HepG2 (cell line): ENCODE measurements around the gene CCL23. TPM values are rescaled to one million over a fixed set of nuclear protein-coding genes. Genes with fewer than 3 reads are reported as not detected.

ENCODE experiments used
- ATAC-seq: fragments of 200-7000 bp; cut with Tn5 transposase; 3 replicates; pipeline ENCODE4 v1.9.1; 2020; ENCODE audit warnings: mild to moderate bottlenecking, moderate library complexity
- BruUV-seq: library from RNA; stranded (reverse); fragments of 400-500 nt; replicated peaks from 2 replicates; lab custom pipeline; 2021; lab: Mats Ljungman, UMichigan
- CTCF ChIA-PET: fragments of 300-600 bp; formaldehyde crosslinking; extraction: SDS; loops from one replicate; lab custom pipeline; 2021; ENCODE audit warnings: low total read pairs, inconsistent platforms, low intra/inter-chr PET ratio; lab: Yijun Ruan, JAX
- POLR2A ChIA-PET: fragments of 350-600 bp; sonication (Branson Sonifier 250); formaldehyde crosslinking; loops from one replicate; lab custom pipeline; 2020; ENCODE audit warnings: antibody characterized with exemption, inconsistent platforms; lab: Yijun Ruan, JAX
- DNase-seq: peaks from one replicate; pipeline ENCODE4 v3.0.0-alpha.2; 2015; ENCODE audit warnings: low spot score
- FAIRE-seq: peaks from 3 replicates; lab custom pipeline; 2011; peaks lifted over from hg19 to GRCh38; lab: Jason Lieb, UNC
- H2AFZ ChIP-seq: one replicate; pipeline ENCODE4 v1.6.1; 2011; ENCODE audit warnings: low read length, inconsistent platforms
- H3K27ac ChIP-seq: fragments of 300-600 bp; 3 replicates; pipeline ENCODE4 v1.8.0; 2011; ENCODE audit warnings: mixed run types, mild to moderate bottlenecking, mixed read lengths, low read length, inconsistent platforms; ENCODE audit not compliant: insufficient read depth; ENCODE audit errors: extremely low read length
- H3K27me3 ChIP-seq, 2 experiments: fragments of 200-600 bp in 1 of 2; 2 replicates in 1 of 2; 3 replicates in 1 of 2; pipeline versions ENCODE4 v1.6.0 to v1.8.0; 2011; ENCODE audit warnings: low read length in 2 of 2, mild to moderate bottlenecking in 2 of 2, moderate library complexity in 2 of 2, inconsistent platforms in 1 of 2; ENCODE audit not compliant: insufficient read depth in 2 of 2, control insufficient read depth in 1 of 2
- H3K36me3 ChIP-seq, 2 experiments: fragments of 200-600 bp in 1 of 2; replicated peaks in 1 of 2; 2 replicates in 1 of 2; 3 replicates in 1 of 2; pipeline versions ENCODE4 v1.5.1 to v1.8.0; 2011; ENCODE audit warnings: low read length in 2 of 2, inconsistent platforms in 1 of 2; ENCODE audit not compliant: insufficient read depth in 2 of 2, control insufficient read depth in 1 of 2
- H3K4me1 ChIP-seq: 2 replicates; pipeline ENCODE4 v1.5.1; 2012; ENCODE audit warnings: low read length, inconsistent platforms; ENCODE audit not compliant: insufficient read depth
- H3K4me2 ChIP-seq: 2 replicates; pipeline ENCODE4 v1.6.0; 2011; ENCODE audit warnings: low read depth, low read length, inconsistent platforms
- H3K4me3 ChIP-seq, 3 experiments: fragments of 200-600 bp in 1 of 3; sonication (generic), shearing (Covaris generic) in 1 of 3; replicated peaks in 1 of 3; 2 replicates each; pipeline ENCODE4 v1.5.1; 2011 to 2016; ENCODE audit warnings: low read length in 3 of 3, inconsistent platforms in 2 of 3, low read depth in 2 of 3, mild to moderate bottlenecking in 2 of 3, control low read depth in 1 of 3, mixed read lengths in 1 of 3; ENCODE audit not compliant: insufficient read depth in 1 of 3
- H3K79me2 ChIP-seq: one replicate; pipeline ENCODE4 v1.6.1; 2011; ENCODE audit warnings: low read length, inconsistent platforms; ENCODE audit not compliant: insufficient read depth
- H3K9ac ChIP-seq: 2 replicates; pipeline ENCODE4 v1.6.0; 2011; ENCODE audit warnings: mild to moderate bottlenecking, low read depth, low read length, inconsistent platforms; ENCODE audit not compliant: insufficient read depth
- H3K9me3 ChIP-seq: 2 replicates; pipeline ENCODE4 v1.5.1; 2012; ENCODE audit warnings: mild to moderate bottlenecking, low read length
- H4K20me1 ChIP-seq: 2 replicates; pipeline ENCODE4 v1.6.0; 2011; ENCODE audit warnings: inconsistent platforms, mild to moderate bottlenecking, low read length, moderate library complexity; ENCODE audit not compliant: insufficient read depth
- EP300 ChIP-seq, 3 experiments: sonication (generic) in 1 of 3; formaldehyde crosslinking in 1 of 3; IDR thresholded peaks; 2 replicates each; pipeline versions ENCODE4 v1.5.1 to v1.6.1; 2011 to 2020; ENCODE audit warnings: low read depth in 2 of 3, low read length in 2 of 3, borderline replicate concordance in 1 of 3, improper control_type of control experiment in 1 of 3, mild to moderate bottlenecking in 1 of 3, missing genetic modification reagents in 1 of 3, moderate library complexity in 1 of 3
- GATAD1 ChIP-seq: IDR thresholded peaks from 2 replicates; pipeline ENCODE4 v1.6.1; 2016; ENCODE audit warnings: missing genetic modification reagents, missing compliant biosample characterization
- KAT7 ChIP-seq: IDR thresholded peaks from 2 replicates; pipeline ENCODE4 v1.6.1; 2018; ENCODE audit warnings: borderline replicate concordance, missing compliant biosample characterization
- KAT8 ChIP-seq: IDR thresholded peaks from 2 replicates; pipeline ENCODE4 v1.6.1; 2016; ENCODE audit warnings: missing genetic modification reagents, missing compliant biosample characterization
- RFX5 ChIP-seq: IDR thresholded peaks from 2 replicates; pipeline ENCODE4 v1.6.1; 2011; ENCODE audit warnings: low read depth, low read length, improper control_type of control experiment
- RXRA ChIP-seq: sonication (generic); formaldehyde crosslinking; IDR thresholded peaks from 2 replicates; pipeline ENCODE4 v1.5.1; 2020; ENCODE audit warnings: missing genetic modification reagents
- SIX1 ChIP-seq: sonication (generic); formaldehyde crosslinking; IDR thresholded peaks from 2 replicates; pipeline ENCODE4 v1.4.0; 2020; ENCODE audit warnings: missing genetic modification reagents, borderline replicate concordance
- ZFP90 ChIP-seq: sonication (generic); formaldehyde crosslinking; IDR thresholded peaks from 2 replicates; pipeline ENCODE4 v1.8.0; 2022; ENCODE audit warnings: missing genetic modification reagents, mild to moderate bottlenecking, inconsistent platforms, borderline replicate concordance
- ZNF772 ChIP-seq: sonication (generic); formaldehyde crosslinking; IDR thresholded peaks from 2 replicates; pipeline ENCODE4 v1.5.0; 2020; ENCODE audit warnings: mild to moderate bottlenecking, missing genetic modification reagents
- ZSCAN22 ChIP-seq: sonication (generic); formaldehyde crosslinking; IDR thresholded peaks from 2 replicates; pipeline ENCODE4 v1.4.0; 2020; ENCODE audit warnings: mild to moderate bottlenecking, missing genetic modification reagents
- WGBS: methylation state at CpG from one replicate; pipeline ENCODE4 v1.1.6; 2017; ENCODE audit warnings: low lambda C conversion rate; 5-methylcytosine and 5-hydroxymethylcytosine counted together
- in situ Hi-C: cut with HindIII; loops from 2 replicates; pipeline ENCODE4 v1.10.0; 2017; ENCODE audit warnings: low pct_unique_long_range_greater_than_20kb; ENCODE audit not compliant: extremely low pct_ligation_motif_present
- intact Hi-C: fragments of 100-400 bp; cut with micrococcal nuclease; formaldehyde crosslinking; loops from one replicate; pipeline ENCODE4 v1.10.0; 2022; ENCODE audit not compliant: unreplicated experiment
- polyA plus RNA-seq, 8 experiments: library from polyadenylated mRNA; depleted of rRNA in 3 of 8; stranded (reverse) in 7 of 8; unstranded in 1 of 8; fragments of >200 nt; fragmentation: Illumina TruSeq in 4 of 8; extraction: Trizol in 4 of 8; gene quantifications; 2 replicates each; pipeline versions ENCODE4 v1.2.1 to v1.2.3, GENCODE V29; 2011 to 2016; ENCODE audit warnings: low read depth in 4 of 8, missing spikeins in 1 of 8, mixed read lengths in 1 of 8; ENCODE audit not compliant: insufficient read depth in 1 of 8
- total RNA-seq, 5 experiments: library from RNA; depleted of rRNA; stranded (reverse); fragments of >200 nt; fragmentation: Illumina TruSeq; extraction: Trizol; gene quantifications; 2 replicates each; pipeline ENCODE4 v1.2.3, GENCODE V29; 2016; ENCODE audit warnings: low read depth in 1 of 5
- TF ChIP-seq, protein P1 (sequence below): IDR thresholded peaks from 2 replicates; pipeline ENCODE4 v1.4.0; 2020; ENCODE audit warnings: mild to moderate bottlenecking, missing genetic modification reagents
- TF ChIP-seq, protein P2 (sequence below): IDR thresholded peaks from 2 replicates; pipeline ENCODE4 v1.6.1; 2012; ENCODE audit warnings: low read depth, low read length, improper control_type of control experiment
- TF ChIP-seq, protein P3 (sequence below): sonication (generic); IDR thresholded peaks from 2 replicates; pipeline ENCODE4 v1.6.1; 2016; ENCODE audit warnings: low read depth, borderline replicate concordance
- TF ChIP-seq, protein P4 (sequence below): fragments of 450-650 bp; IDR thresholded peaks from 2 replicates; pipeline ENCODE4 v1.6.1; 2016

The CCL23 gene
- total and polyA plus RNA-seq, 2 of the 13 experiments (the other 11 are each of a cell fraction or from before 2014, with no cell fraction given) = not detected

DNA sequence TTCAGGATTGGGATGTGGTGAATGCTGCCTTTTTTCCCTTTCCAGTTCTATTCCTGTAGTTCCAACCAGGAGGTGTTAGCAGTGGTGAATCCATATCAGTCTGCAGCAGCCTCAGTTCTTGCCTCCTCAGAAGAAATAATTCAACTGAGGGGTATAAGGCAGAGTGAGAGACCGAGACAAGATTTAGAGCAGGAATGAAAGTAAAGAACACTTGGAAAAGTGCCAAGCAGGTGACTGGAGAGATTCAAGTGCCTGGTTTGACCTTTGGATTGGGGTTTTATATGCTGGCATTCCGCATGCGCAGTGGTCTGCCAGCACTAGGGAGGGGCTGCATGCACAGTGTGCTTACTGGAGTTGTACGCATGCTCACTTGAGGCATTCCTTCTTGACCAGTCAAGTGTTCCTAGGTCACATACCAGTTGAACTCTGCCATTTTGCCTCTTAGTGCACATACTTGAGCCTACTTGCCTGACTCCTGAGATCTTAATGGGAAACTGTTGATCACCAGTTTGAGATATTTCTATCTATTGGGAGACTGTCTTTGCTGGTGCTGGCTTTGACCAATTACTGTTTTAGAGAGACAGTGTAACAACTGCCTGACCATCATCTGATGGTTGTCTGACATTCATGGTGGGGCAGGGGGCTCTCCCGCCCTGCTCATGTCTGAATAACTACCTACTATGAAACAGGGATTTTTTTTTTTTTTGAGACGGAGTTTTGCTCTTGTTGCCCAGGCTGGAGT lies 15.7 kb downstream of the CCL23 start:
- peaks cover 5 to 10% of the 10 kb centered on the region in 2 experiments; a peak in 4 of 5 replicates for H3K36me3 ChIP-seq
- ChIA-PET POLR2A (interaction anchor here (1.2 to 5.9 kb wide), 10 partner anchors 7 to 32 kb away, joined by 5 to 131 read pairs (median 17); partner anchors contain the start of gene CCL16), CTCF (no interaction called here)
- WGBS = 22% methylated on average over 5 of the region's 6 CpGs
- no peaks in the 10 kb centered on the region; a peak in 1 of 5 replicates for H3K27me3 ChIP-seq
- no peaks in the 10 kb centered on the region for H3K9me3 ChIP-seq
- peak overlapping the region; percentile 82 for H3K9ac ChIP-seq
- H2AFZ ChIP-seq = no peak overlapping the region
- peak; percentile 76 for ATAC-seq
- H3K27ac ChIP-seq = peak overlapping the region; percentile 88
- peaks cover 12% of the 10 kb centered on the region for H3K79me2 ChIP-seq
- in situ Hi-C loops (loop anchor here (10.0 kb wide), 1 partner anchor 63 kb away; the partner anchor contains the start of gene CCL18), intact Hi-C loops (loop anchor here (1.0 to 5.0 kb wide), 2 partner anchors 29 to 170 kb away; no protein-coding TSS in a partner anchor)
- H3K4me3 ChIP-seq = peak overlapping the region; percentile 73 to 78 (median 76)
- no peak for FAIRE-seq
- H3K4me1 ChIP-seq = peaks cover 69% of the 10 kb centered on the region
- H4K20me1 ChIP-seq = no peaks in the 10 kb centered on the region
- DNase-seq = peak; percentile 96
- H3K4me2 ChIP-seq = peak overlapping the region; percentile 91
- no TSS peak for BruUV-seq
- TF ChIP-seq GATAD1 (CRISPR knock-in tag) (peak; percentile 35; the same call in 1 of the 2 replicates), EP300 (IDR thresholded peaks at IDR 0.05; ENCODE audit: low read depth in 2 of 2, low read length in 2 of 2) (0 out of 4 replicates have a peak, but pooled peaks have one; percentile 36 to 62), EP300 (CRISPR knock-in tag; IDR thresholded peaks at IDR 0.05; ENCODE audit: borderline replicate concordance) (no peak), ZSCAN22 (CRISPR knock-in tag) (0 out of 2 replicates have a peak, but pooled peaks have one; percentile 30), KAT8 (CRISPR knock-in tag) (peak; percentile 75), RFX5 (peak; percentile 76), RXRA (CRISPR knock-in tag) (peak; percentile 63; the same call in 1 of the 2 replicates), ZNF772 (no peak), KAT7 (CRISPR knock-in tag) (0 out of 2 replicates have a peak, but pooled peaks have one; percentile 51), SIX1 (CRISPR knock-in tag) (peak; percentile 20; the same call in 1 of the 2 replicates), ZFP90 (CRISPR knock-in tag) (peak; percentile 53; the same call in 1 of the 2 replicates)
- TF ChIP-seq, protein P1, sequence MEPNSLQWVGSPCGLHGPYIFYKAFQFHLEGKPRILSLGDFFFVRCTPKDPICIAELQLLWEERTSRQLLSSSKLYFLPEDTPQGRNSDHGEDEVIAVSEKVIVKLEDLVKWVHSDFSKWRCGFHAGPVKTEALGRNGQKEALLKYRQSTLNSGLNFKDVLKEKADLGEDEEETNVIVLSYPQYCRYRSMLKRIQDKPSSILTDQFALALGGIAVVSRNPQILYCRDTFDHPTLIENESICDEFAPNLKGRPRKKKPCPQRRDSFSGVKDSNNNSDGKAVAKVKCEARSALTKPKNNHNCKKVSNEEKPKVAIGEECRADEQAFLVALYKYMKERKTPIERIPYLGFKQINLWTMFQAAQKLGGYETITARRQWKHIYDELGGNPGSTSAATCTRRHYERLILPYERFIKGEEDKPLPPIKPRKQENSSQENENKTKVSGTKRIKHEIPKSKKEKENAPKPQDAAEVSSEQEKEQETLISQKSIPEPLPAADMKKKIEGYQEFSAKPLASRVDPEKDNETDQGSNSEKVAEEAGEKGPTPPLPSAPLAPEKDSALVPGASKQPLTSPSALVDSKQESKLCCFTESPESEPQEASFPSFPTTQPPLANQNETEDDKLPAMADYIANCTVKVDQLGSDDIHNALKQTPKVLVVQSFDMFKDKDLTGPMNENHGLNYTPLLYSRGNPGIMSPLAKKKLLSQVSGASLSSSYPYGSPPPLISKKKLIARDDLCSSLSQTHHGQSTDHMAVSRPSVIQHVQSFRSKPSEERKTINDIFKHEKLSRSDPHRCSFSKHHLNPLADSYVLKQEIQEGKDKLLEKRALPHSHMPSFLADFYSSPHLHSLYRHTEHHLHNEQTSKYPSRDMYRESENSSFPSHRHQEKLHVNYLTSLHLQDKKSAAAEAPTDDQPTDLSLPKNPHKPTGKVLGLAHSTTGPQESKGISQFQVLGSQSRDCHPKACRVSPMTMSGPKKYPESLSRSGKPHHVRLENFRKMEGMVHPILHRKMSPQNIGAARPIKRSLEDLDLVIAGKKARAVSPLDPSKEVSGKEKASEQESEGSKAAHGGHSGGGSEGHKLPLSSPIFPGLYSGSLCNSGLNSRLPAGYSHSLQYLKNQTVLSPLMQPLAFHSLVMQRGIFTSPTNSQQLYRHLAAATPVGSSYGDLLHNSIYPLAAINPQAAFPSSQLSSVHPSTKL = peak; percentile 62; the same call in 1 of the 2 replicates
- TF ChIP-seq, protein P2, sequence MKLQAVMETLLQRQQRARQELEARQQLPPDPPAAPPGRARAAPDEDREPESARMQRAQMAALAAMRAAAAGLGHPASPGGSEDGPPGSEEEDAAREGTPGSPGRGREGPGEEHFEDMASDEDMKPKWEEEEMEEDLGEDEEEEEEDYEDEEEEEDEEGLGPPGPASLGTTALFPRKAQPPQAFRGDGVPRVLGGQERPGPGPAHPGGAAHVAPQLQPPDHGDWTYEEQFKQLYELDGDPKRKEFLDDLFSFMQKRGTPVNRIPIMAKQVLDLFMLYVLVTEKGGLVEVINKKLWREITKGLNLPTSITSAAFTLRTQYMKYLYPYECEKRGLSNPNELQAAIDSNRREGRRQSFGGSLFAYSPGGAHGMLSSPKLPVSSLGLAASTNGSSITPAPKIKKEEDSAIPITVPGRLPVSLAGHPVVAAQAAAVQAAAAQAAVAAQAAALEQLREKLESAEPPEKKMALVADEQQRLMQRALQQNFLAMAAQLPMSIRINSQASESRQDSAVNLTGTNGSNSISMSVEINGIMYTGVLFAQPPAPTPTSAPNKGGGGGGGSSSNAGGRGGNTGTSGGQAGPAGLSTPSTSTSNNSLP = peak; percentile 68
- TF ChIP-seq, protein P3, sequence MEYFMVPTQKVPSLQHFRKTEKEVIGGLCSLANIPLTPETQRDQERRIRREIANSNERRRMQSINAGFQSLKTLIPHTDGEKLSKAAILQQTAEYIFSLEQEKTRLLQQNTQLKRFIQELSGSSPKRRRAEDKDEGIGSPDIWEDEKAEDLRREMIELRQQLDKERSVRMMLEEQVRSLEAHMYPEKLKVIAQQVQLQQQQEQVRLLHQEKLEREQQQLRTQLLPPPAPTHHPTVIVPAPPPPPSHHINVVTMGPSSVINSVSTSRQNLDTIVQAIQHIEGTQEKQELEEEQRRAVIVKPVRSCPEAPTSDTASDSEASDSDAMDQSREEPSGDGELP = peak; percentile 69; the same call in 1 of the 2 replicates
- TF ChIP-seq, protein P4, sequence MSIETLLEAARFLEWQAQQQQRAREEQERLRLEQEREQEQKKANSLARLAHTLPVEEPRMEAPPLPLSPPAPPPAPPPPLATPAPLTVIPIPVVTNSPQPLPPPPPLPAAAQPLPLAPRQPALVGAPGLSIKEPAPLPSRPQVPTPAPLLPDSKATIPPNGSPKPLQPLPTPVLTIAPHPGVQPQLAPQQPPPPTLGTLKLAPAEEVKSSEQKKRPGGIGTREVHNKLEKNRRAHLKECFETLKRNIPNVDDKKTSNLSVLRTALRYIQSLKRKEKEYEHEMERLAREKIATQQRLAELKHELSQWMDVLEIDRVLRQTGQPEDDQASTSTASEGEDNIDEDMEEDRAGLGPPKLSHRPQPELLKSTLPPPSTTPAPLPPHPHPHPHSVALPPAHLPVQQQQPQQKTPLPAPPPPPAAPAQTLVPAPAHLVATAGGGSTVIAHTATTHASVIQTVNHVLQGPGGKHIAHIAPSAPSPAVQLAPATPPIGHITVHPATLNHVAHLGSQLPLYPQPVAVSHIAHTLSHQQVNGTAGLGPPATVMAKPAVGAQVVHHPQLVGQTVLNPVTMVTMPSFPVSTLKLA = peak; percentile 8; the same call in 1 of the 2 replicates
